ENCODE results near the gene DNAH10. TPM values are rescaled to one million over a fixed set of nuclear protein-coding genes. Genes with fewer than 3 reads are reported as not detected.

The DNAH10 gene
- total RNA-seq, 1 donor: 0.21 TPM

DNA sequence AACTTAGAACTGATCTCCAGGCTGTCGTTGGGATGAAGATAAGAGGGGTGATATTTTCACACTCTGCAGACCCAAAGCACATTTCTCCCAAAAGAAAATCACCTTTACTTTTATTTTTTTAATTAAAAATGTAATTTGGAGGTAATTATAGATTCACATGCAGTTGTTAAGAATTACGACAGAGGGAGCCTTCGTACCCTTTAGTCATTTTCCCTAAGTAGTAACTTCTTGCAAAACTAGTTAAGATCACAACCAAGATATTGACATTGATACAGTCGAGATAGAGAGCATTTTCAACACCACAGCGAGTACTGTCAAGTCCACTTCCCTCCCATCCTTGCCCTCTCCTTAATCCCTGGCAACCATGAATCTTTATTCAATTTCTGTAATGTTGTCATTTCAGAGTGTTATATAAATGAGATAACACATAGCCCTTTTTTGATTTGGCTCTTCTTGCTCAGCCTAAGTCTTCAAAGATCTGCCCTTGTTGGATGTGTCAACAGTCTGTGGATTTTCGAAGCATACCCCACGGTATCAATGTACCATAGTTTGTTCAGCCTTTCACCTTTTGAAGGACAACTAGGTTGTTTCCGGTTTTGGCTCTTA is 39.6 kb downstream of the DNAH10 start:
- Histone ChIP-seq H3K27me3 (ENCODE audit: insufficient read depth, low read length) (no peaks in the 10 kb centered on the region), H3K4me1 (ENCODE audit: insufficient read depth, low read length) (no peaks in the 10 kb centered on the region), H3K4me3 (ENCODE audit: low read length) (no peak overlapping the region), H3K9me3 (ENCODE audit: low read depth, low read length) (no peaks in the 10 kb centered on the region)

- Histone ChIP-seq H3K9me3 (ENCODE audit: low read depth, low read length) (no peaks in the 10 kb centered on the region), H3K4me1 (ENCODE audit: insufficient read depth, low read length) (no peaks in the 10 kb centered on the region), H3K4me3 (ENCODE audit: low read length) (no peak overlapping the region), H3K27me3 (ENCODE audit: insufficient read depth, low read length) (no peaks in the 10 kb centered on the region)
These were observed 43.1 kb downstream of the DNAH10 start for GRCh38 chr12:123805173-123805572.

DNA sequence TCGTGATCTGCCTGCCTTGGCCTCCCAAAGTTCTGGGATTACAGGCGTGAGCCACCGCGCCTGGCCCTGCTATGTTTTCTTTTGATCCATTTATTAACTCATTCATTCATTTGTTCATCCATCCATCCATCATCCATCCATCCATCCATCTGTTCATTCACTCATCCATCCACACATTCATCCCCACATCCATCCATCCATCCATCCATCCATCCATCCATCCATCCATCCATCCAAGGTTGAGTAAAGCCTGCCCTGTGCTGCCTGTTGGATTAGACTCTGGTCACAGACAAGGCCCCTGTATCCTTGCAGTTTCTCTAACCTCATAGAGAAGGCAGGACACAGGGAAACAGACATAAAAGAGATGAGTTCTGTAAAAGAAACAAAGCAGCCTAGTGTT is 44.9 kb downstream of the DNAH10 start:
- H3K4me1 ChIP-seq (ENCODE audit: insufficient read depth, low read length): no peaks in the 10 kb centered on the region
- H3K9me3 ChIP-seq (ENCODE audit: low read depth, low read length): no peaks in the 10 kb centered on the region
- H3K27me3 ChIP-seq (ENCODE audit: insufficient read depth, low read length): no peaks in the 10 kb centered on the region
- no peak overlapping the region for H3K4me3 ChIP-seq (ENCODE audit: low read length)

DNA sequence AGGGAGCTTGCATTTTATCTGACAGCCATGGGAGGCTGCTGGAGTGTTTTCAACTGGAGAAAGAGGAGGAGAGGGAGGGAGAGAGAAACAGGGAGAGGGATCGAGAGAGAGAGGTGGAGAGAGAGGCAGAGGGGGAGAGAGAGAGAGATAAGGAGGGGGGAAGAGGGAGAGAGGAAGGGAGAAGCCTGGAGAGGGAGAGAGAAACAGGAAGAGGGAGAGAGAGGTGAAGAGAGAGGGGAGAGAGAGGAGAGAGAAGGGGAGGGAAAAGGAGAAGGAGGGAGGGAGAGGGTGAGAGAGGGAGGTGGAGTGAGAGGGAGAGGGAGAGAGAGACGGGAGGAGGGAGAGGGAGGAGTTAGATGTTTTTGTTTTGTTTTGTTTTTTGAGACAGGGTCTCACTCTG is 45.6 kb downstream of the DNAH10 start:
- Histone ChIP-seq H3K4me3 (ENCODE audit: low read length) (no peak overlapping the region), H3K9me3 (ENCODE audit: low read depth, low read length) (no peaks in the 10 kb centered on the region), H3K27me3 (ENCODE audit: insufficient read depth, low read length) (no peaks in the 10 kb centered on the region), H3K4me1 (ENCODE audit: insufficient read depth, low read length) (no peaks in the 10 kb centered on the region)

DNA sequence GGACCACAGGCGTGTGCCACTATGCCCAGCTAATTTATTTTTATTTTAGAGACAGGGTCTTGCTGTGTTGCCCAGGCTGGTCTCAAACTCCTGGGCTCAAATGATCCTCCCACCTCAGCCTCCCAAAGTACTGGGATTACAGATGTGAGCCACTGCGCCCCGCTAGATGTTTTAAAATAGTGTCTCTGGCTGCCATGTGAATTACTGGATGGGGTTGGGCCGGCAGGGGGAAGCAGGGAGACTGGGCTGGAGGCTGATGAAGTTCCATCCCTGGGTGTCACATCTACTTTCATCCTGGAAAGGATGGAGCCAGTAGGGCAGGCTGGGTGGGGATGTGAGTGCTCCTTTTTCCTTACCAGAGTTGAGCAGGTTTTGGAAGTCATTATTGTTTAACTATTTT is 46.1 kb downstream of the DNAH10 start:
- no peaks in the 10 kb centered on the region for H3K27me3 ChIP-seq (ENCODE audit: insufficient read depth, low read length)
- H3K4me1 ChIP-seq (ENCODE audit: insufficient read depth, low read length): no peaks in the 10 kb centered on the region
- H3K4me3 ChIP-seq (ENCODE audit: low read length): no peak overlapping the region
- H3K9me3 ChIP-seq (ENCODE audit: low read depth, low read length): no peaks in the 10 kb centered on the region

DNA sequence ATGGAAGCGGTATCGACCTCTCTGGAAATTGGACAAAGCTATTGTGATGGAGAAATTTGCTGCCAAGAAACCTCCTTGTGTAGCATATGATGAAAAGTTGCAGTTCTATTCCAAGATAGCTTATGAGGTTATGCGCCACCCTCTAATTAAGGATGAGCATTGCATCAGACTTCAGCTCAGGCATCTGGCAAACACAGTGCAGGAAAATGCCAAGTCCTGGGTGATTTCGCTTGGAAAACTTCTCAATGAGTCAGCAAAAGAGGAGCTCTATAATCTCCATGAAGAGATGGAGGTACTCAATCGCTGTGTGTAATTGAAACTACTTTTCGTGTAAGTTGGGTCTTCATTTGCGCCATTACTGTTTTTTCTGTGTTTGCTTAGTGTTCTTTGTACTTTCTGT is 51.2 kb downstream of the DNAH10 start:
- Histone ChIP-seq H3K4me1 (ENCODE audit: insufficient read depth, low read length) (no peaks in the 10 kb centered on the region), H3K27me3 (ENCODE audit: insufficient read depth, low read length) (no peaks in the 10 kb centered on the region), H3K4me3 (ENCODE audit: low read length) (no peak overlapping the region), H3K9me3 (ENCODE audit: low read depth, low read length) (peaks cover 14% of the 10 kb centered on the region)

DNA sequence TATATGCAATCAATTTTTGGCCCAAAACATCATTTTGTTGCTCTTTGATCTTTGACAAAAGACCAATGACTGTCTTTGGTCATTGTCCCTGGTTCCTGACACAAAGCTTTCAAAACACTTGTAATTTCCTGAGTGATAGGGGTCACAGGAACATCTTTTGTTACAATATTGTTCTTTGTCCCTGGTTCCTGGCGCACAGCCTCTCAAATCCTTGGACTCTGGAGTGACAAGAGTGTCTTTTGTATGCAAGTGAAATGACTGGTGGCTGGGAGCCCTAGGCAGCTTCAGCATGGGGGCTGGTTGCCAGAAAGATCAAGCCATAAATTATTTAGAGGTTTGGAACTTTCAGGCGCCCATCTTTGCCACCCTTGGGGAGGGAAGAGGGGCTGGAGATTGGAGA is 53.9 kb downstream of the DNAH10 start:
- no peaks in the 10 kb centered on the region for H3K4me1 ChIP-seq (ENCODE audit: insufficient read depth, low read length)
- peaks cover 14% of the 10 kb centered on the region for H3K9me3 ChIP-seq (ENCODE audit: low read depth, low read length)
- H3K27me3 ChIP-seq (ENCODE audit: insufficient read depth, low read length): no peaks in the 10 kb centered on the region
- no peak overlapping the region for H3K4me3 ChIP-seq (ENCODE audit: low read length)

GRCh38 chr12:123816896-123817537 is 54.9 kb downstream of the DNAH10 start:
- Histone ChIP-seq H3K4me3 (ENCODE audit: low read length) (no peak overlapping the region), H3K9me3 (ENCODE audit: low read depth, low read length) (peaks cover 14% of the 10 kb centered on the region), H3K4me1 (ENCODE audit: insufficient read depth, low read length) (no peaks in the 10 kb centered on the region), H3K27me3 (ENCODE audit: insufficient read depth, low read length) (no peaks in the 10 kb centered on the region)

DNA sequence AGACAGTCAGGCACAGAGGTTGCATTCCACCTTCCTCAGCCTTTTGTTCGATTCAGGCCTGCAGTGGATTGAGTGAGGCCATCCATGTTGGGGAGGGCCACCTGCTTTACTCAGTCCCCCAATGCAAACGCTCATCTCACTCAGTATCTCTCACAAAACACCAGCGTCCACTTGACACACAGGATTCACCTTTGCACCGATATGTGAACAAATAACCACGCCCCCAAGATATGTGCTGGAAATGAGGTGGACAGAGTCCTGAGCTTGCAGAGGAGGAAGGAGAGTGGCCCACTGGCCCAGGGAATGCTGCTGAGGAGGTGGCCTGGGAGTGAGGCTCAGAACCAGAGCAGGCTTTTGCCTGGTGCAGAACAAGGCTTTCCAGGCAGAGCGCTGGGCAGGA is 60.7 kb downstream of the DNAH10 start:
- no peak overlapping the region for H3K4me3 ChIP-seq (ENCODE audit: low read length)
- no peaks in the 10 kb centered on the region for H3K27me3 ChIP-seq (ENCODE audit: insufficient read depth, low read length)
- H3K4me1 ChIP-seq (ENCODE audit: insufficient read depth, low read length): no peaks in the 10 kb centered on the region
- H3K9me3 ChIP-seq (ENCODE audit: low read depth, low read length): no peaks in the 10 kb centered on the region

- Histone ChIP-seq H3K9me3 (ENCODE audit: low read depth, low read length) (no peaks in the 10 kb centered on the region), H3K4me1 (ENCODE audit: insufficient read depth, low read length) (no peaks in the 10 kb centered on the region), H3K27me3 (ENCODE audit: insufficient read depth, low read length) (no peaks in the 10 kb centered on the region), H3K4me3 (ENCODE audit: low read length) (no peak overlapping the region)
These were observed 66.0 kb downstream of the DNAH10 start for GRCh38 chr12:123828120-123828519.

DNA sequence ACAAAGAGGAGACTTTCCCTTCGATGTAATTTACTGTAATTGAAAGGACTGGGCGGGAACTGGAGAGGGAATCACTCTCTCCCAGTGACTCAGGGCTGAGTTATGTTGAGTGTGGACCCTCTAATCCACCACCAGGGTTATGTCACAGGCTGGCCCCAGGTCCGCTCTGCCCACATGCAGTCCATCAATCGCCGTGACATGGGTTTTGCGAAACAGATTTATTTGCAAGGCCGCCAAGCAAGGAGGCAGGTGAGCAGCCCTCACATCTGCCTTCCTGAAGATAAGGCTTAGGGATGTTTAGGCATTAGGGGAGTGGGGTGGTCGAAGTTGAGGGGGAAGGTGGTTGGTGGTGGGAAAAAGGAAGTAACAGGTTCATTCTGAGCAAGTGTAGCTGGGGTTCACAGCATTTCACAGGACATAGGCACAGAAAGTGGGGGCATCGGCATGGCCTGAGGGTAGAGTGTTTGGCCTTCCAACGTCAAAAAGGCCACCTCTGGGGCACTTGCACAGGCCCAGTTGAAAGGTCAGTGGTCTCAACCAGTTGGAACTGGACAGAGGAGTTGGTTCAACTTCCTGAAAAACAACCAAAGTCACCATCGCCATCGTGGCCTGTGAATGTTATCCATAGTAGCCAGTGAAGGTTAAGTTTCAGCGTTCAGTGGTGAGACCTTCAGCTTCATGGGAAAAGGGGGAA is 66.9 kb downstream of the DNAH10 start:
- H3K27me3 ChIP-seq (ENCODE audit: insufficient read depth, low read length): no peaks in the 10 kb centered on the region
- no peak overlapping the region for H3K4me3 ChIP-seq (ENCODE audit: low read length)

GRCh38 chr12:123829561-123829960 is 67.5 kb downstream of the DNAH10 start:
- Histone ChIP-seq H3K27me3 (ENCODE audit: insufficient read depth, low read length) (no peaks in the 10 kb centered on the region), H3K9me3 (ENCODE audit: low read depth, low read length) (no peaks in the 10 kb centered on the region), H3K4me1 (ENCODE audit: insufficient read depth, low read length) (no peaks in the 10 kb centered on the region), H3K4me3 (ENCODE audit: low read length) (no peak overlapping the region)

More for the DNA sequence above, 66.9 kb downstream of the DNAH10 start:
- Histone ChIP-seq H3K9me3 (ENCODE audit: low read depth, low read length) (no peaks in the 10 kb centered on the region), H3K4me1 (ENCODE audit: insufficient read depth, low read length) (no peaks in the 10 kb centered on the region)

DNA sequence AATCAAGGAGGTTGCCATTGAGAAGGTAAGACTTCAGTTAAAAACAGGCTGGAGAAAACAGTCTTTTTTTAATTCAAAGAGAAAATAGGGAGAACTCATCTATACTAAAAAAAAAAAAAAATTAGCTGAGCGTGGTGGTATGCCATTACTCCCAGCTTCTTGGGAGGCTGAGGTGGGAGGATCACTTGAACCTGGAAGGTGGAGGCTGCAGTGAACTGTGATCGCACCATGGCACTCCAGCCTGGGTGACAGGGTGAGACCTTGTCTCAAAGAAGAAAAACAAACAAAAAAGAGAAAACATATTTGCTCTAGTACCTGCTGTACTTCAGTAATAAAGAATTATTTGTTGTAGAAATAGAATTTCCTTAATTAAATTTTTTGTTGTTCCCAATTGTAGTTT is 68.6 kb downstream of the DNAH10 start:
- H3K27me3 ChIP-seq (ENCODE audit: insufficient read depth, low read length): no peaks in the 10 kb centered on the region
- H3K4me3 ChIP-seq (ENCODE audit: low read length): no peak overlapping the region
- H3K4me1 ChIP-seq (ENCODE audit: insufficient read depth, low read length): no peaks in the 10 kb centered on the region
- H3K9me3 ChIP-seq (ENCODE audit: low read depth, low read length): no peaks in the 10 kb centered on the region

DNA sequence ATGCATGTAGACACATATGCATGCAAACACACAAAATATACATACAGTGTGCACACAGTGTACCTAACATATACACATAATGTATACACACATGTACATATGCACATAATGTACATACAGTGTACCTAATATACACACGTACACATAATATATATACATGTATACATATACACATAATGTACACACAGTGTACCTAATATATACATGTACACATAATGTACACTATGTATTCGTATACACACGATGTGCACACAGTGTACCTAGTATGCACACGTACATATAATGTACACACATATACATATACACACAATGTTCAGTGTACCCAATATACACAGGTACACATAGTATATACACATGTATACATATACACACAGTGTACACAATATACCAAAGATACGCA is 70.0 kb downstream of the DNAH10 start:
- no peaks in the 10 kb centered on the region for H3K4me1 ChIP-seq (ENCODE audit: insufficient read depth, low read length)
- H3K4me3 ChIP-seq (ENCODE audit: low read length): no peak overlapping the region
- no peaks in the 10 kb centered on the region for H3K27me3 ChIP-seq (ENCODE audit: insufficient read depth, low read length)
- no peaks in the 10 kb centered on the region for H3K9me3 ChIP-seq (ENCODE audit: low read depth, low read length)

DNA sequence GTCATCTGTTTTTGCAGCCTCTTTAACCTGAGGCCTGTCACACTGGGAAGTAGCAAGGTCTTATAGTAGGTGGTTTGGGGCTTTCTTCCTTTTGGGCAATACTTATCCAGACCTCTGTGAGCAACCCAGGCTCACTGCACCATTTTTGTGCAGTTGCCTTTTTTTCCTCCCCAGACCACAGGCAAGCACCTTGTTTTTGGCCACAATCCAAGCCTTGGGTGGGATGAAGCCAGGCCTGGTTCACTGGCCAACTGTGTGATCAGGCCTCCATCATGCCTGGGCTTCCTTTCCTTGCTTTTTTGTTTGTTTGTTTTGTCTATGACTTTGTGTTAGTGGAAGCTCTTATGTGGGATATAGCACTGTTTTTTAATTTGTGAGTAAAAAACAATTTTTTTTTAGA is 71.7 kb downstream of the DNAH10 start:
- H3K9me3 ChIP-seq (ENCODE audit: low read depth, low read length): no peaks in the 10 kb centered on the region
- H3K27me3 ChIP-seq (ENCODE audit: insufficient read depth, low read length): no peaks in the 10 kb centered on the region
- H3K4me1 ChIP-seq (ENCODE audit: insufficient read depth, low read length): no peaks in the 10 kb centered on the region
- no peak overlapping the region for H3K4me3 ChIP-seq (ENCODE audit: low read length)

- Histone ChIP-seq H3K4me3 (ENCODE audit: low read length) (no peak overlapping the region), H3K27me3 (ENCODE audit: insufficient read depth, low read length) (no peaks in the 10 kb centered on the region), H3K9me3 (ENCODE audit: low read depth, low read length) (no peaks in the 10 kb centered on the region), H3K4me1 (ENCODE audit: insufficient read depth, low read length) (no peaks in the 10 kb centered on the region)
These were observed 72.7 kb downstream of the DNAH10 start for GRCh38 chr12:123834845-123835244.
